Measurements from ENCODE around the gene MRPL58. TPM values are rescaled to one million over a fixed set of nuclear protein-coding genes. Genes with fewer than 3 reads are reported as not detected.
A peak's percentile ranks its signal among the peaks of the same experiment; 100 is the strongest.

MRPL58 gene
- total RNA-seq, 1 experiment from 2014 or later = 41.0 TPM

GRCh38 chr17:75034236-75034908 is 21.9 kb downstream of the MRPL58 start:
- H4K5ac ChIP-seq (ENCODE audit: insufficient read length, low read depth, low read length) = peak overlapping the region; percentile 31
- peaks cover 16 to 20% of the 10 kb centered on the region in 2 experiments for H3K9me3 Mint-ChIP-seq
- peak overlapping the region; percentile 96 for H3K18ac ChIP-seq (ENCODE audit: insufficient read length, low read depth, low read length)
- no peaks in the 10 kb centered on the region for H3K9me3 ChIP-seq (ENCODE audit: control insufficient read depth, low read depth, low read length)
- no peak overlapping the region for H3K23ac ChIP-seq (ENCODE audit: insufficient read length, low read depth, low read length)
- peak overlapping the region; percentile 38 for H2BK120ac ChIP-seq (ENCODE audit: low read depth, low read length, poor library complexity, severe bottlenecking)
- peak overlapping the region; percentile 92 to 99 (median 98) for H3K27ac Mint-ChIP-seq
- no peak overlapping the region for H2BK15ac ChIP-seq (ENCODE audit: low read depth, low read length)
- no peaks in the 10 kb centered on the region for H3K79me1 ChIP-seq (ENCODE audit: insufficient read depth, low read depth, low read length, poor library complexity, severe bottlenecking)
- peaks cover 15% of the 10 kb centered on the region for H3K27me3 Mint-ChIP-seq (ENCODE audit: low read depth)
- peak overlapping the region; percentile 78 for H3K9ac ChIP-seq (ENCODE audit: extremely low read depth, insufficient read length, low read length)
- no peak overlapping the region for H2BK12ac ChIP-seq (ENCODE audit: insufficient read length, low read depth, low read length)
- H3K27ac ChIP-seq (ENCODE audit: insufficient read length, low read depth, low read length) = peak overlapping the region; percentile 96
- peak overlapping the region; percentile 0 for H3T11ph ChIP-seq (ENCODE audit: low read length)
- TF ChIP-seq CTCF (conservative IDR thresholded peaks at IDR 0.05) = no peak; the same call in 2 of the 3 replicates
- no peaks in the 10 kb centered on the region; the same call in 1 of the 2 replicates for H3K4me1 ChIP-seq (ENCODE audit: insufficient read depth, low read length)
- H3K4me3 Mint-ChIP-seq = peak overlapping the region; percentile 96 to 98
- no peaks in the 10 kb centered on the region for H3K79me2 ChIP-seq (ENCODE audit: insufficient read depth, low read length)
- H3K56ac ChIP-seq (ENCODE audit: insufficient read length, low read depth, low read length) = no peak overlapping the region
- H2BK20ac ChIP-seq (ENCODE audit: low read depth, low read length, poor library complexity, severe bottlenecking) = no peak overlapping the region
- peak overlapping the region; percentile 57; the same call in 1 of the 2 replicates for H3K4ac ChIP-seq (ENCODE audit: low read depth, low read length)
- peak overlapping the region; percentile 53 for H3K4me2 ChIP-seq (ENCODE audit: insufficient read depth, insufficient read length, low read length)
- peak; percentile 97 for DNase-seq
- H2BK5ac ChIP-seq (ENCODE audit: insufficient read length, low read length) = no peak overlapping the region
- no peaks in the 10 kb centered on the region for H3K27me3 ChIP-seq (ENCODE audit: insufficient read depth, low read length)
- H4K8ac ChIP-seq (replicated peaks; ENCODE audit: insufficient read length, low read depth, low read length) = peak overlapping the region; percentile 11
- no peak overlapping the region for H2AFZ ChIP-seq (ENCODE audit: low read length)
- H3K4me1 Mint-ChIP-seq = peaks cover 15 to 24% of the 10 kb centered on the region in 2 experiments
- no CpG with 5 or more reads among the region's 43 CpGs for WGBS (ENCODE audit: extremely low coverage, insufficient read length, low lambda C conversion rate)
- H3K36me3 Mint-ChIP-seq (ENCODE audit: insufficient read depth in 1 of 3, low read depth in 3 of 3) = peaks cover 11 to 28% (median 21%) of the 10 kb centered on the region in 3 experiments
- peaks cover 3% of the 10 kb centered on the region for H3K23me2 ChIP-seq (ENCODE audit: insufficient read length, low read depth, low read length, poor library complexity, severe bottlenecking)
- H2AK5ac ChIP-seq (ENCODE audit: insufficient read length, low read length) = no peak overlapping the region
- H4K20me1 ChIP-seq (ENCODE audit: control insufficient read depth, insufficient read depth, insufficient read length) = no peaks in the 10 kb centered on the region
- H3K14ac ChIP-seq (ENCODE audit: insufficient read depth, low read length) = peak overlapping the region; percentile 99
- H4K91ac ChIP-seq (ENCODE audit: insufficient read length, low read depth, low read length) = peak overlapping the region; percentile 56
